GM23338 (cell line): ENCODE measurements around the gene OR52B6. TPM values are rescaled to one million over a fixed set of nuclear protein-coding genes. Genes with fewer than 3 reads are reported as not detected.

Experiments
- ATAC-seq: fragments of 200-7000 bp; cut with Tn5 transposase; 3 replicates; pipeline ENCODE4 v1.9.1; 2020
- DNase-seq: peaks from one replicate; pipeline ENCODE4 v3.0.0-alpha.2; 2015; ENCODE audit warnings: low spot score
- H2AFZ ChIP-seq: fragments of 200-600 bp; sonication (generic); 2 replicates; pipeline ENCODE4 v1.8.0; 2016; ENCODE audit warnings: antibody characterized with exemption, mild to moderate bottlenecking, moderate library complexity
- H3F3A ChIP-seq: fragments of 200-600 bp; sonication (generic); replicated peaks from 2 replicates; pipeline ENCODE4 v1.8.0; 2017; ENCODE audit warnings: antibody characterized with exemption, mixed run types, low read depth
- H3K27ac ChIP-seq: fragments of 200-600 bp; sonication (generic); 2 replicates; pipeline ENCODE4 v1.6.1; 2016; ENCODE audit warnings: low read depth
- H3K27me3 ChIP-seq: fragments of 200-600 bp; sonication (generic); 2 replicates; pipeline ENCODE4 v1.8.0; 2016; ENCODE audit warnings: mild to moderate bottlenecking, mixed run types, moderate library complexity; ENCODE audit not compliant: insufficient read depth
- H3K36me3 ChIP-seq: fragments of 200-600 bp; sonication (generic); 2 replicates; pipeline ENCODE4 v1.8.0; 2016; ENCODE audit warnings: mild to moderate bottlenecking; ENCODE audit not compliant: insufficient read depth
- H3K4me1 ChIP-seq: fragments of 200-600 bp; sonication (generic); 2 replicates; pipeline ENCODE4 v1.8.0; 2016; ENCODE audit warnings: mild to moderate bottlenecking, moderate library complexity; ENCODE audit not compliant: insufficient read depth
- H3K4me2 ChIP-seq: fragments of 200-600 bp; sonication (generic); 2 replicates; pipeline ENCODE4 v1.7.1; 2017; ENCODE audit warnings: mixed run types
- H3K4me3 ChIP-seq: fragments of 200-600 bp; sonication (generic); 2 replicates; pipeline ENCODE4 v1.6.1; 2016; ENCODE audit warnings: mixed run types
- H3K79me2 ChIP-seq: fragments of 200-600 bp; sonication (generic); replicated peaks from 2 replicates; pipeline ENCODE4 v1.8.0; 2017; ENCODE audit warnings: mild to moderate bottlenecking; ENCODE audit not compliant: insufficient read depth
- H3K9me2 ChIP-seq: fragments of 200-600 bp; sonication (generic); 2 replicates; pipeline ENCODE4 v1.8.0; 2017; ENCODE audit not compliant: insufficient read depth
- H4K20me1 ChIP-seq: fragments of 200-600 bp; sonication (generic); replicated peaks from 2 replicates; pipeline ENCODE4 v1.8.0; 2017; ENCODE audit warnings: mild to moderate bottlenecking; ENCODE audit not compliant: insufficient read depth
- H3K27ac Mint-ChIP-seq: 2 replicates; pipeline ENCODE4 v1.8.0; 2020; ENCODE audit warnings: inconsistent platforms, mild to moderate bottlenecking, moderate library complexity, mixed read lengths
- H3K27me3 Mint-ChIP-seq: 3 replicates; pipeline ENCODE4 v1.8.0; 2022; ENCODE audit warnings: low read depth, mild to moderate bottlenecking, moderate library complexity, mixed read lengths, inconsistent platforms; ENCODE audit not compliant: insufficient read depth, poor library complexity
- H3K36me3 Mint-ChIP-seq: 3 replicates; pipeline ENCODE4 v1.8.0; 2021; ENCODE audit warnings: low read depth, mild to moderate bottlenecking, inconsistent platforms, moderate library complexity, mixed read lengths
- H3K4me1 Mint-ChIP-seq: 3 replicates; pipeline ENCODE4 v1.8.0; 2020; ENCODE audit warnings: mild to moderate bottlenecking, inconsistent platforms, mixed read lengths
- H3K4me3 Mint-ChIP-seq: 3 replicates; pipeline ENCODE4 v1.8.0; 2021; ENCODE audit warnings: moderate library complexity, mild to moderate bottlenecking, inconsistent platforms, mixed read lengths
- H3K9me3 Mint-ChIP-seq: 3 replicates; pipeline ENCODE4 v1.8.0; 2020; ENCODE audit warnings: moderate library complexity, mild to moderate bottlenecking, inconsistent platforms, mixed read lengths
- CREB1 ChIP-seq: fragments of 250-450 bp; sonication (Bioruptor Pico); IDR thresholded peaks from 2 replicates; pipeline ENCODE4 v1.5.0; 2020; ENCODE audit warnings: low read depth, mild to moderate bottlenecking, moderate library complexity
- ETS1 ChIP-seq: IDR thresholded peaks from 2 replicates; pipeline ENCODE4 v1.6.1; 2016; ENCODE audit warnings: antibody characterized with exemption
- JUNB ChIP-seq: IDR thresholded peaks from one replicate; pipeline ENCODE4 v1.6.1; 2016; ENCODE audit warnings: antibody characterized with exemption; ENCODE audit not compliant: unreplicated experiment
- NANOG ChIP-seq: IDR thresholded peaks from 2 replicates; pipeline ENCODE4 v1.6.1; 2016; ENCODE audit warnings: antibody characterized with exemption, borderline replicate concordance
- STAT1 ChIP-seq: IDR thresholded peaks from one replicate; pipeline ENCODE4 v1.6.1; 2016; ENCODE audit warnings: antibody characterized with exemption; ENCODE audit not compliant: unreplicated experiment
- ZNF331 ChIP-seq: fragments of 250-450 bp; sonication (Bioruptor Pico); IDR thresholded peaks from 2 replicates; pipeline ENCODE4 v1.5.0; 2020; ENCODE audit warnings: low read depth, mild to moderate bottlenecking, moderate library complexity
- polyA plus RNA-seq: library from polyadenylated mRNA; unstranded; fragments of >200 nt; fragmentation: Nextera tagmentation; extraction: Ambion mirVana; gene quantifications from 2 replicates; pipeline ENCODE4 v1.2.1, GENCODE V29; 2016
- total RNA-seq: library from RNA; depleted of rRNA; stranded (reverse); fragments of >200 nt; shearing (Covaris generic); gene quantifications from 2 replicates; pipeline ENCODE4 v1.2.3, GENCODE V29; 2014
- TF ChIP-seq, protein P1 (sequence below): fragments of 250-450 bp; sonication (Bioruptor Pico); IDR thresholded peaks from 2 replicates; pipeline ENCODE4 v1.5.0; 2020; ENCODE audit warnings: mild to moderate bottlenecking, moderate library complexity

Gene OR52B6
- total and polyA plus RNA-seq, 2 experiments from 2014 or later: not detected

- TF ChIP-seq, protein P1, sequence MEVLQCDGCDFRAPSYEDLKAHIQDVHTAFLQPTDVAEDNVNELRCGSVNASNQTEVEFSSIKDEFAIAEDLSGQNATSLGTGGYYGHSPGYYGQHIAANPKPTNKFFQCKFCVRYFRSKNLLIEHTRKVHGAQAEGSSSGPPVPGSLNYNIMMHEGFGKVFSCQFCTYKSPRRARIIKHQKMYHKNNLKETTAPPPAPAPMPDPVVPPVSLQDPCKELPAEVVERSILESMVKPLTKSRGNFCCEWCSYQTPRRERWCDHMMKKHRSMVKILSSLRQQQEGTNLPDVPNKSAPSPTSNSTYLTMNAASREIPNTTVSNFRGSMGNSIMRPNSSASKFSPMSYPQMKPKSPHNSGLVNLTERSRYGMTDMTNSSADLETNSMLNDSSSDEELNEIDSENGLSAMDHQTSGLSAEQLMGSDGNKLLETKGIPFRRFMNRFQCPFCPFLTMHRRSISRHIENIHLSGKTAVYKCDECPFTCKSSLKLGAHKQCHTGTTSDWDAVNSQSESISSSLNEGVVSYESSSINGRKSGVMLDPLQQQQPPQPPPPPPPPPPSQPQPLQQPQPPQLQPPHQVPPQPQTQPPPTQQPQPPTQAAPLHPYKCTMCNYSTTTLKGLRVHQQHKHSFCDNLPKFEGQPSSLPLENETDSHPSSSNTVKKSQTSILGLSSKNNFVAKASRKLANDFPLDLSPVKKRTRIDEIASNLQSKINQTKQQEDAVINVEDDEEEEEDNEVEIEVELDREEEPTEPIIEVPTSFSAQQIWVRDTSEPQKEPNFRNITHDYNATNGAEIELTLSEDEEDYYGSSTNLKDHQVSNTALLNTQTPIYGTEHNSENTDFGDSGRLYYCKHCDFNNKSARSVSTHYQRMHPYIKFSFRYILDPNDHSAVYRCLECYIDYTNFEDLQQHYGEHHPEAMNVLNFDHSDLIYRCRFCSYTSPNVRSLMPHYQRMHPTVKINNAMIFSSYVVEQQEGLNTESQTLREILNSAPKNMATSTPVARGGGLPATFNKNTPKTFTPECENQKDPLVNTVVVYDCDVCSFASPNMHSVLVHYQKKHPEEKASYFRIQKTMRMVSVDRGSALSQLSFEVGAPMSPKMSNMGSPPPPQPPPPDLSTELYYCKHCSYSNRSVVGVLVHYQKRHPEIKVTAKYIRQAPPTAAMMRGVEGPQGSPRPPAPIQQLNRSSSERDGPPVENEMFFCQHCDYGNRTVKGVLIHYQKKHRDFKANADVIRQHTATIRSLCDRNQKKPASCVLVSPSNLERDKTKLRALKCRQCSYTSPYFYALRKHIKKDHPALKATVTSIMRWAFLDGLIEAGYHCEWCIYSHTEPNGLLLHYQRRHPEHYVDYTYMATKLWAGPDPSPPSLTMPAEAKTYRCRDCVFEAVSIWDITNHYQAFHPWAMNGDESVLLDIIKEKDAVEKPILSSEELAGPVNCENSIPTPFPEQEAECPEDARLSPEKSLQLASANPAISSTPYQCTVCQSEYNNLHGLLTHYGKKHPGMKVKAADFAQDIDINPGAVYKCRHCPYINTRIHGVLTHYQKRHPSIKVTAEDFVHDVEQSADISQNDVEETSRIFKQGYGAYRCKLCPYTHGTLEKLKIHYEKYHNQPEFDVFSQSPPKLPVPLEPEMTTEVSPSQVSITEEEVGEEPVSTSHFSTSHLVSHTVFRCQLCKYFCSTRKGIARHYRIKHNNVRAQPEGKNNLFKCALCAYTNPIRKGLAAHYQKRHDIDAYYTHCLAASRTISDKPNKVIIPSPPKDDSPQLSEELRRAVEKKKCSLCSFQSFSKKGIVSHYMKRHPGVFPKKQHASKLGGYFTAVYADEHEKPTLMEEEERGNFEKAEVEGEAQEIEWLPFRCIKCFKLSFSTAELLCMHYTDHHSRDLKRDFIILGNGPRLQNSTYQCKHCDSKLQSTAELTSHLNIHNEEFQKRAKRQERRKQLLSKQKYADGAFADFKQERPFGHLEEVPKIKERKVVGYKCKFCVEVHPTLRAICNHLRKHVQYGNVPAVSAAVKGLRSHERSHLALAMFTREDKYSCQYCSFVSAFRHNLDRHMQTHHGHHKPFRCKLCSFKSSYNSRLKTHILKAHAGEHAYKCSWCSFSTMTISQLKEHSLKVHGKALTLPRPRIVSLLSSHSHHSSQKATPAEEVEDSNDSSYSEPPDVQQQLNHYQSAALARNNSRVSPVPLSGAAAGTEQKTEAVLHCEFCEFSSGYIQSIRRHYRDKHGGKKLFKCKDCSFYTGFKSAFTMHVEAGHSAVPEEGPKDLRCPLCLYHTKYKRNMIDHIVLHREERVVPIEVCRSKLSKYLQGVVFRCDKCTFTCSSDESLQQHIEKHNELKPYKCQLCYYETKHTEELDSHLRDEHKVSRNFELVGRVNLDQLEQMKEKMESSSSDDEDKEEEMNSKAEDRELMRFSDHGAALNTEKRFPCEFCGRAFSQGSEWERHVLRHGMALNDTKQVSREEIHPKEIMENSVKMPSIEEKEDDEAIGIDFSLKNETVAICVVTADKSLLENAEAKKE: no peak
- TF ChIP-seq NANOG: no peak
Observed at GRCh38 chr11:5577101-5577500, 3.6 kb upstream of the OR52B6 start (continued).

- no peak overlapping the region for H3K27ac Mint-ChIP-seq
- no peak overlapping the region for H3K4me2 ChIP-seq
- no peaks in the 10 kb centered on the region; the same call in 2 of the 3 replicates for H3K9me3 Mint-ChIP-seq
- H3K36me3 Mint-ChIP-seq: no peaks in the 10 kb centered on the region; the same call in 2 of the 3 replicates
- peaks cover 3% of the 10 kb centered on the region; the same call in 1 of the 2 replicates for H3K9me2 ChIP-seq
- DNase-seq (no peak), ATAC-seq (no peak)
- no peak overlapping the region for H3K4me3 Mint-ChIP-seq
- no peak overlapping the region for H2AFZ ChIP-seq
- H3K4me1 Mint-ChIP-seq: no peaks in the 10 kb centered on the region
- no peaks in the 10 kb centered on the region for H3F3A ChIP-seq
- H3K27me3 ChIP-seq: no peaks in the 10 kb centered on the region
- H3K27ac ChIP-seq: no peak overlapping the region
- no peak overlapping the region for H3K4me3 ChIP-seq
- no peaks in the 10 kb centered on the region for H3K4me1 ChIP-seq
- no peaks in the 10 kb centered on the region for H3K27me3 Mint-ChIP-seq
- no peaks in the 10 kb centered on the region for H4K20me1 ChIP-seq
- H3K79me2 ChIP-seq: no peaks in the 10 kb centered on the region
- H3K36me3 ChIP-seq: no peaks in the 10 kb centered on the region
- TF ChIP-seq CREB1 (no peak), ETS1 (no peak), ZNF331 (no peak), JUNB (no peak), STAT1 (no peak)
- TF ChIP-seq, protein P1: no peak
Observed at GRCh38 chr11:5581014-5581413, 337 bp downstream of the OR52B6 start.
